A549 (cell line): ENCODE results near the gene ZSCAN22. TPM values are rescaled to one million over a fixed set of nuclear protein-coding genes. Genes with fewer than 3 reads are reported as not detected.
A peak's percentile ranks its signal among the peaks of the same experiment; 100 is the strongest.

Experiments
- ATAC-seq, 2 experiments: fragments of 200-7000 bp in 1 of 2; fragments of >200 bp in 1 of 2; cut with Nextera tagmentation in 1 of 2; cut with Tn5 transposase in 1 of 2; 3 replicates each; pipeline versions ENCODE4 v1.8.0 to v1.9.1; 2018 to 2020; ENCODE audit warnings: mild to moderate bottlenecking in 1 of 2, moderate library complexity in 1 of 2
- CTCF ChIA-PET: fragments of 300-600 bp; sonication (Branson Sonifier 250); formaldehyde crosslinking; extraction: SDS; loops from one replicate; lab custom pipeline; 2021; ENCODE audit warnings: antibody characterized with exemption, inconsistent platforms; lab: Yijun Ruan, JAX
- POLR2A ChIA-PET: fragments of 350-600 bp; formaldehyde crosslinking; extraction: SDS; loops from one replicate; lab custom pipeline; 2021; ENCODE audit warnings: antibody characterized with exemption, inconsistent platforms; lab: Yijun Ruan, JAX
- DNase-seq, 2 experiments: peaks; one replicate each; pipeline versions ENCODE4 v3.0.0 to v3.0.0-alpha.2; 2011 to 2016; ENCODE audit warnings: low read depth in 1 of 2, low spot score in 1 of 2
- FAIRE-seq: peaks from 2 replicates; lab custom pipeline; 2011; peaks lifted over from hg19 to GRCh38; lab: Jason Lieb, UNC
- H3K27ac ChIP-seq, 2 experiments: fragments of >200 bp; sonication (Bioruptor Twin); formaldehyde crosslinking; 3 replicates each; pipeline ENCODE4 v1.5.1; 2016 to 2017
- H3K4me1 ChIP-seq: fragments of >200 bp; sonication (Bioruptor Twin); formaldehyde crosslinking; 3 replicates; pipeline ENCODE4 v1.6.1; 2016
- H3K4me2 ChIP-seq: fragments of >200 bp; sonication (Bioruptor Twin); formaldehyde crosslinking; 3 replicates; pipeline ENCODE4 v1.6.1; 2016
- H3K4me3 ChIP-seq: fragments of >200 bp; sonication (Bioruptor Twin); formaldehyde crosslinking; 3 replicates; pipeline ENCODE4 v1.5.1; 2016
- H3K9me3 ChIP-seq: fragments of >200 bp; sonication (Bioruptor Twin); formaldehyde crosslinking; 3 replicates; pipeline ENCODE4 v1.6.1; 2016
- CBX2 ChIP-seq: fragments of 200-600 bp; sonication (generic); IDR thresholded peaks from 2 replicates; pipeline ENCODE4 v1.6.1; 2016; ENCODE audit warnings: low read depth, mild to moderate bottlenecking, borderline replicate concordance
- CHD2 ChIP-seq: fragments of 150-350 bp; IDR thresholded peaks from 2 replicates; pipeline ENCODE4 v1.6.1; 2014; ENCODE audit warnings: low read length; ENCODE audit not compliant: partially characterized antibody
- EHF ChIP-seq: fragments of 250-450 bp; sonication (Bioruptor Pico); IDR thresholded peaks from 2 replicates; pipeline ENCODE4 v1.5.0; 2020; ENCODE audit warnings: mild to moderate bottlenecking
- FOSB ChIP-seq: fragments of 250-450 bp; sonication (Bioruptor Pico); IDR thresholded peaks from 2 replicates; pipeline ENCODE4 v1.5.0; 2020; ENCODE audit warnings: mild to moderate bottlenecking, moderate library complexity
- HOXA7 ChIP-seq: fragments of 250-450 bp; sonication (Bioruptor Pico); IDR thresholded peaks from 2 replicates; pipeline ENCODE4 v1.5.0; 2020; ENCODE audit warnings: mild to moderate bottlenecking, moderate library complexity
- NPAS2 ChIP-seq: fragments of 250-450 bp; sonication (Bioruptor Pico); IDR thresholded peaks from 2 replicates; pipeline ENCODE4 v1.8.0; 2022; ENCODE audit warnings: mild to moderate bottlenecking, moderate library complexity, borderline replicate concordance
- NR3C1 ChIP-seq: fragments of >200 bp; sonication (Bioruptor Twin); formaldehyde crosslinking; IDR thresholded peaks from 3 replicates; pipeline ENCODE4 v1.6.1; 2017
- PHF8 ChIP-seq: fragments of 200-600 bp; sonication (generic); IDR thresholded peaks from 2 replicates; pipeline ENCODE4 v1.6.1; 2016; ENCODE audit warnings: low read depth, mild to moderate bottlenecking, antibody characterized with exemption, moderate library complexity, borderline replicate concordance
- REST ChIP-seq: fragments of 200-600 bp; sonication (generic); IDR thresholded peaks from 2 replicates; pipeline ENCODE4 v1.6.1; 2016; ENCODE audit warnings: antibody characterized with exemption, mild to moderate bottlenecking, moderate library complexity
- SREBF2 ChIP-seq: fragments of 450-650 bp; IDR thresholded peaks from 2 replicates; pipeline ENCODE4 v1.6.1; 2014; ENCODE audit warnings: mild to moderate bottlenecking, moderate library complexity
- TFCP2L1 ChIP-seq: fragments of 250-450 bp; sonication (Bioruptor Pico); IDR thresholded peaks from 2 replicates; pipeline ENCODE4 v1.5.0; 2021; ENCODE audit warnings: mild to moderate bottlenecking
- ZFP36 ChIP-seq: fragments of 450-650 bp; IDR thresholded peaks from 2 replicates; pipeline ENCODE4 v1.6.1; 2014; ENCODE audit warnings: borderline replicate concordance; ENCODE audit not compliant: partially characterized antibody
- WGBS: methylation state at CpG from one replicate; pipeline ENCODE4 v1.1.6; 2017; ENCODE audit errors: missing lambda C conversion rate; 5-methylcytosine and 5-hydroxymethylcytosine counted together
- polyA plus RNA-seq, 4 experiments: library from polyadenylated mRNA; depleted of rRNA in 3 of 4; stranded (reverse); fragments of >200 nt; fragmentation: RNase III in 1 of 4; extraction: RNeasy Plus Mini Kit Qiagen cat#74134 plus additional on column Dnase treatment in 1 of 4; gene quantifications; 2 replicates in 3 of 4; 3 replicates in 1 of 4; pipeline ENCODE4 v1.2.3, GENCODE V29; 2011 to 2017
- small RNA-seq, 6 experiments: library from RNA; depleted of rRNA; stranded (forward); fragments of <200 nt; gene quantifications; one replicate each; pipeline ENCODE3, GENCODE V24; 2012

Gene ZSCAN22
- polyA plus RNA-seq, 2 of the 4 experiments (the other 2 are of a cell fraction): 2.0 to 4.4 TPM

GRCh38 chr19:58387338-58388174 is 60.8 kb downstream of the ZSCAN22 start:
- ChIA-PET POLR2A (interaction anchor here (1.0 to 2.5 kb wide), 3 partner anchors 21 to 62 kb away, joined by 3 to 10 read pairs (median 7); partner anchors contain the start of genes ZNF497 and ZNF584), CTCF (interaction anchor here (0.9 to 2.0 kb wide), 3 partner anchors 11 to 132 kb away, joined by 3 to 5 read pairs (median 4); partner anchors contain the start of gene ZBTB45)
- TF ChIP-seq REST (peak; percentile 39), PHF8 (peak; percentile 96; the same call in 1 of the 2 replicates), CHD2 (no peak), CBX2 (no peak), HOXA7 (CRISPR knock-in tag) (peak; percentile 83; the same call in 1 of the 2 replicates), FOSB (peak; percentile 24; the same call in 1 of the 2 replicates)
- DNase-seq (no peak), ATAC-seq (peak in 1 of 2 experiments; percentile 2; a peak in 3 of 6 replicates), FAIRE-seq (peak; percentile 68)
- peak overlapping the region; percentile 99 for H3K27ac ChIP-seq
- no peaks in the 10 kb centered on the region for H3K9me3 ChIP-seq
- 3% methylated on average over 39 of the region's 39 CpGs for WGBS
- H3K4me1 ChIP-seq: peaks cover 38% of the 10 kb centered on the region
- peak overlapping the region; percentile 81 for H3K4me3 ChIP-seq
- peak overlapping the region; percentile 96 for H3K4me2 ChIP-seq

- no peaks in the 10 kb centered on the region for H3K9me3 ChIP-seq
- H3K27ac ChIP-seq: peak overlapping the region; percentile 99; a peak in 5 of 6 replicates
- no peak for DNase-seq
- H3K4me3 ChIP-seq: peak overlapping the region; percentile 81
- FAIRE-seq: no peak
- H3K4me1 ChIP-seq: peaks cover 38% of the 10 kb centered on the region
- POLR2A ChIA-PET: interaction anchor here (1.0 to 1.7 kb wide), 2 partner anchors 26 to 62 kb away, joined by 3 to 10 read pairs; partner anchors contain the start of gene ZNF497
- peak overlapping the region; percentile 96 for H3K4me2 ChIP-seq
- no peak for ATAC-seq
- CTCF ChIA-PET: interaction anchor here (0.9 to 1.2 kb wide), 2 partner anchors 12 to 132 kb away, joined by 3 to 4 read pairs; partner anchors contain the start of gene ZBTB45
- TF ChIP-seq NPAS2 (CRISPR knock-in tag): no peak
- TF ChIP-seq TFCP2L1 (CRISPR knock-in tag): no peak
- TF ChIP-seq EHF (CRISPR knock-in tag): no peak
- TF ChIP-seq NR3C1: no peak
- no peak for TF ChIP-seq SREBF2
- TF ChIP-seq ZFP36: no peak
- WGBS: 38% methylated on average over 3 of the region's 3 CpGs
Observed at GRCh38 chr19:58388175-58388526, 61.4 kb downstream of the ZSCAN22 start.

Small RNAs within 50 kb of the gene (small RNA-seq; reads per million reads assigned to genes)
- gene MIR4754 (0 to 0.04 (median 0) reads per million in 6 experiments), gene MIR6806 (0 reads per million in 6 experiments), gene RNA5SP473 (0 to 1.7 (median 0.13) reads per million in 6 experiments)

Other genes with a start within 250 kb of the ZSCAN22 start
- gene ZSCAN18, start 228.8 kb upstream of the ZSCAN22 start, polyA plus RNA-seq (2011; rRNA removed): 2.2 and 2.9 TPM in 2 replicates
- 2.3 to 3.3 TPM (median 2.6 TPM) in 3 replicates for gene ZSCAN18, start 228.8 kb upstream of the ZSCAN22 start, polyA plus RNA-seq (2017; fragmentation: RNase III; extraction: RNeasy Plus Mini Kit Qiagen cat#74134 plus additional on column Dnase treatment)
- gene ZNF329, start 176.2 kb upstream of the ZSCAN22 start, polyA plus RNA-seq (2011; rRNA removed): 5.7 and 6.2 TPM in 2 replicates
- gene ZNF329, start 176.2 kb upstream of the ZSCAN22 start, polyA plus RNA-seq (2017; fragmentation: RNase III; extraction: RNeasy Plus Mini Kit Qiagen cat#74134 plus additional on column Dnase treatment): 2.7 to 2.8 TPM (median 2.8 TPM) in 3 replicates
- 27.3 and 28.7 TPM in 2 replicates for gene ZNF274, start 143.9 kb upstream of the ZSCAN22 start, polyA plus RNA-seq (2011; rRNA removed)
- gene ZNF274, start 143.9 kb upstream of the ZSCAN22 start, polyA plus RNA-seq (2017; fragmentation: RNase III; extraction: RNeasy Plus Mini Kit Qiagen cat#74134 plus additional on column Dnase treatment): 15.8 to 18.8 TPM (median 18.3 TPM) in 3 replicates
- 32.7 and 33.1 TPM in 2 replicates for gene ZNF544, start 98.1 kb upstream of the ZSCAN22 start, polyA plus RNA-seq (2011; rRNA removed)
- gene ZNF544, start 98.1 kb upstream of the ZSCAN22 start, polyA plus RNA-seq (2017; fragmentation: RNase III; extraction: RNeasy Plus Mini Kit Qiagen cat#74134 plus additional on column Dnase treatment): 22.5 to 30.6 TPM (median 23.7 TPM) in 3 replicates
- gene ZNF8, start 48.0 kb upstream of the ZSCAN22 start, polyA plus RNA-seq (2011; rRNA removed): 4.0 and 5.6 TPM in 2 replicates
- 2.0 to 2.3 TPM (median 2.3 TPM) in 3 replicates for gene ZNF8, start 48.0 kb upstream of the ZSCAN22 start, polyA plus RNA-seq (2017; fragmentation: RNase III; extraction: RNeasy Plus Mini Kit Qiagen cat#74134 plus additional on column Dnase treatment)
- 112 and 142 TPM in 2 replicates for gene ERVK3-1, start 21.6 kb upstream of the ZSCAN22 start, polyA plus RNA-seq (2011; rRNA removed)
- gene ERVK3-1, start 21.6 kb upstream of the ZSCAN22 start, polyA plus RNA-seq (2017; fragmentation: RNase III; extraction: RNeasy Plus Mini Kit Qiagen cat#74134 plus additional on column Dnase treatment): 104 to 126 TPM (median 109 TPM) in 3 replicates
- gene A1BG, start 26.5 kb downstream of the ZSCAN22 start, polyA plus RNA-seq (2011; rRNA removed): 1.5 and 2.5 TPM in 2 replicates
- gene A1BG, start 26.5 kb downstream of the ZSCAN22 start, polyA plus RNA-seq (2017; fragmentation: RNase III; extraction: RNeasy Plus Mini Kit Qiagen cat#74134 plus additional on column Dnase treatment): 9.3 to 11.1 TPM (median 9.5 TPM) in 3 replicates
- 1.1 and 1.4 TPM in 2 replicates for gene ZNF497, start 35.8 kb downstream of the ZSCAN22 start, polyA plus RNA-seq (2011; rRNA removed)
- 1.6 to 2.4 TPM (median 2.0 TPM) in 3 replicates for gene ZNF497, start 35.8 kb downstream of the ZSCAN22 start, polyA plus RNA-seq (2017; fragmentation: RNase III; extraction: RNeasy Plus Mini Kit Qiagen cat#74134 plus additional on column Dnase treatment)
- gene ZNF837, start 54.0 kb downstream of the ZSCAN22 start, polyA plus RNA-seq (2011; rRNA removed): 0.70 and 0.74 TPM in 2 replicates
- gene ZNF837, start 54.0 kb downstream of the ZSCAN22 start, polyA plus RNA-seq (2017; fragmentation: RNase III; extraction: RNeasy Plus Mini Kit Qiagen cat#74134 plus additional on column Dnase treatment): 0.62 to 1.1 TPM (median 1.0 TPM) in 3 replicates
- 2,475 and 2,940 TPM in 2 replicates for gene RPS5, start 60.3 kb downstream of the ZSCAN22 start, polyA plus RNA-seq (2011; rRNA removed)
- gene RPS5, start 60.3 kb downstream of the ZSCAN22 start, polyA plus RNA-seq (2017; fragmentation: RNase III; extraction: RNeasy Plus Mini Kit Qiagen cat#74134 plus additional on column Dnase treatment): 2,123 to 2,259 TPM (median 2,149 TPM) in 3 replicates
- gene RNF225, start 68.7 kb downstream of the ZSCAN22 start, polyA plus RNA-seq (2011; rRNA removed): not detected in 2 replicates
- not detected in 3 replicates for gene RNF225, start 68.7 kb downstream of the ZSCAN22 start, polyA plus RNA-seq (2017; fragmentation: RNase III; extraction: RNeasy Plus Mini Kit Qiagen cat#74134 plus additional on column Dnase treatment)
- 18.2 and 21.2 TPM in 2 replicates for gene ZNF584, start 81.7 kb downstream of the ZSCAN22 start, polyA plus RNA-seq (2011; rRNA removed)
- gene ZNF584, start 81.7 kb downstream of the ZSCAN22 start, polyA plus RNA-seq (2017; fragmentation: RNase III; extraction: RNeasy Plus Mini Kit Qiagen cat#74134 plus additional on column Dnase treatment): 13.6 to 15.6 TPM (median 14.8 TPM) in 3 replicates
- gene ZNF132, start 113.2 kb downstream of the ZSCAN22 start, polyA plus RNA-seq (2011; rRNA removed): 0.16 and 0.19 TPM in 2 replicates
- 0.05 to 0.13 TPM (median 0.09 TPM) in 3 replicates for gene ZNF132, start 113.2 kb downstream of the ZSCAN22 start, polyA plus RNA-seq (2017; fragmentation: RNase III; extraction: RNeasy Plus Mini Kit Qiagen cat#74134 plus additional on column Dnase treatment)
- 3.8 and 4.1 TPM in 2 replicates for gene ZNF324B, start 124.6 kb downstream of the ZSCAN22 start, polyA plus RNA-seq (2011; rRNA removed)
- 6.8 TPM in 3 replicates for gene ZNF324B, start 124.6 kb downstream of the ZSCAN22 start, polyA plus RNA-seq (2017; fragmentation: RNase III; extraction: RNeasy Plus Mini Kit Qiagen cat#74134 plus additional on column Dnase treatment)
- gene ZNF324, start 140.1 kb downstream of the ZSCAN22 start, polyA plus RNA-seq (2011; rRNA removed): 3.0 and 3.1 TPM in 2 replicates
- 6.4 to 6.9 TPM (median 6.9 TPM) in 3 replicates for gene ZNF324, start 140.1 kb downstream of the ZSCAN22 start, polyA plus RNA-seq (2017; fragmentation: RNase III; extraction: RNeasy Plus Mini Kit Qiagen cat#74134 plus additional on column Dnase treatment)
- gene ZNF446, start 149.4 kb downstream of the ZSCAN22 start, polyA plus RNA-seq (2011; rRNA removed): 6.2 and 7.4 TPM in 2 replicates
- gene ZNF446, start 149.4 kb downstream of the ZSCAN22 start, polyA plus RNA-seq (2017; fragmentation: RNase III; extraction: RNeasy Plus Mini Kit Qiagen cat#74134 plus additional on column Dnase treatment): 9.9 to 12.5 TPM (median 11.0 TPM) in 3 replicates
- gene SLC27A5, start 185.0 kb downstream of the ZSCAN22 start, polyA plus RNA-seq (2011; rRNA removed): 30.2 and 36.7 TPM in 2 replicates
- gene SLC27A5, start 185.0 kb downstream of the ZSCAN22 start, polyA plus RNA-seq (2017; fragmentation: RNase III; extraction: RNeasy Plus Mini Kit Qiagen cat#74134 plus additional on column Dnase treatment): 36.7 to 40.4 TPM (median 37.8 TPM) in 3 replicates
- 6.2 and 6.4 TPM in 2 replicates for gene ZBTB45, start 192.8 kb downstream of the ZSCAN22 start, polyA plus RNA-seq (2011; rRNA removed)
- 11.8 to 14.3 TPM (median 13.4 TPM) in 3 replicates for gene ZBTB45, start 192.8 kb downstream of the ZSCAN22 start, polyA plus RNA-seq (2017; fragmentation: RNase III; extraction: RNeasy Plus Mini Kit Qiagen cat#74134 plus additional on column Dnase treatment)
- 576 and 735 TPM in 2 replicates for gene TRIM28, start 217.1 kb downstream of the ZSCAN22 start, polyA plus RNA-seq (2011; rRNA removed)
- gene TRIM28, start 217.1 kb downstream of the ZSCAN22 start, polyA plus RNA-seq (2017; fragmentation: RNase III; extraction: RNeasy Plus Mini Kit Qiagen cat#74134 plus additional on column Dnase treatment): 656 to 743 TPM (median 666 TPM) in 3 replicates
- gene CHMP2A, start 228.1 kb downstream of the ZSCAN22 start, polyA plus RNA-seq (2011; rRNA removed): 223 and 280 TPM in 2 replicates
- 192 to 227 TPM (median 198 TPM) in 3 replicates for gene CHMP2A, start 228.1 kb downstream of the ZSCAN22 start, polyA plus RNA-seq (2017; fragmentation: RNase III; extraction: RNeasy Plus Mini Kit Qiagen cat#74134 plus additional on column Dnase treatment)
- gene UBE2M, start 231.6 kb downstream of the ZSCAN22 start, polyA plus RNA-seq (2011; rRNA removed): 185 and 190 TPM in 2 replicates
- gene UBE2M, start 231.6 kb downstream of the ZSCAN22 start, polyA plus RNA-seq (2017; fragmentation: RNase III; extraction: RNeasy Plus Mini Kit Qiagen cat#74134 plus additional on column Dnase treatment): 135 to 139 TPM (median 137 TPM) in 3 replicates
- gene MZF1, start 246.3 kb downstream of the ZSCAN22 start, polyA plus RNA-seq (2011; rRNA removed): 19.5 and 20.3 TPM in 2 replicates
- 19.1 to 21.7 TPM (median 20.3 TPM) in 3 replicates for gene MZF1, start 246.3 kb downstream of the ZSCAN22 start, polyA plus RNA-seq (2017; fragmentation: RNase III; extraction: RNeasy Plus Mini Kit Qiagen cat#74134 plus additional on column Dnase treatment)